Sciatic nerve (tissue), 2 donors: ENCODE data around the gene RPRD2. TPM values are rescaled to one million over a fixed set of nuclear protein-coding genes. Genes with fewer than 3 reads are reported as not detected.

ENCODE experiments used
- ATAC-seq: fragments of 200-7000 bp; cut with Tn5 transposase; one replicate; pipeline ENCODE4 v1.9.1; 2020; ENCODE audit warnings: mild to moderate bottlenecking, moderate library complexity
- DNase-seq: peaks from one replicate; pipeline ENCODE4 v3.0.0-alpha.2; 2020; ENCODE audit warnings: low spot score
- intact Hi-C: fragments of 100-400 bp; cut with DNase I; formaldehyde crosslinking; loops from one replicate; pipeline ENCODE4 v1.14.2; 2022
- total RNA-seq: library from RNA; stranded (reverse); fragmentation: NEBNext Ultra II Directional; extraction: Animal tissue kit (Norgen Biotek cat#: 25700); gene quantifications from one replicate; pipeline ENCODE4 v1.2.1, GENCODE V29; 2021
- donor health status: DM: no; HTN: no; CAD: no.
- donor health status: DM: no; HTN: no; CAD: no.

The RPRD2 gene
- total RNA-seq, 1 donor from 2014 or later: 42.8 TPM

DNA sequence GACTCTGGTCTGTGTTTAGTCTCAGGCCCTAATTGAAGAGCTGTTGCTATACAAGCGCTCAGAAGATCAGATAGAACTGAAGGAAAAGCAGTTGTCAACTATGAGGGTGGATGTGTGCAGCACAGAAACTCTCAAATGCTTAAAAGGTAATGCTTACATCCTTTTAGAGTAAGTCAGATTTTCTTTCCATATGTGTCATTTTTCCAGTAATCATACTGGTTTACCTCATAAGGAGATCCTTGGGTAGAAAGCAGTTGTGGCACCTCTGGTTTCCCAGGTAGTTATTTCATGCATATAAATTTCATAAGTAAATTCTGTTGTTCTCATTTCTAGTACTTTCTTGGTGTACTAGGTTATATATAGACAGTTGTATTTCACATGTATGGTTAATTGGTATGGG is 80.3 kb downstream of the RPRD2 start:
- DNase-seq: no peak
- intact Hi-C loops: no loop called here
- no peak for ATAC-seq

DNA sequence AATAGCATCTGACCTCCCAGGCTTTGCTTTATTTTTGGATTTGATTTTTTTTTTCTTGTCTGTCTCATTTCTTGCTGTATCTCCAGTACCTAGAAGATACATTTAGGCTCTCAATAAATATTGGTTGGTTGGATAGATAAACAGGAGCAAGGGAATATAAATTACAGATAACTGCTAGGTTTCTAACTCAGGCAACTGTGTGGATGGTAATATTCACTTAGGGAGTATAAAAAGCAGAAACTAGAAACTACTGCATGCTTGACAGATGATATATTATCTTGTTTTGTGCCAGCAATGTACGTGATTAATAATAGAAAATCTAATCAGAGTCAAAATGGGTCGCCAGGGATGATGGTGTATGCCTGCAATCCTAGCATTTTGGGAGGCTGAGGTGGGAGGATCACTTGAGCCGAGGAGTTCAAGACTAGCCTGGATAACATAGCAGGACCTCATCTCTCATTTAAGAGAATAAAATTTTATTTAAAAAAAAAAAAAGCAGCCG is 92.2 kb downstream of the RPRD2 start:
- ATAC-seq: no peak
- intact Hi-C loops: no loop called here
- no peak for DNase-seq

DNA sequence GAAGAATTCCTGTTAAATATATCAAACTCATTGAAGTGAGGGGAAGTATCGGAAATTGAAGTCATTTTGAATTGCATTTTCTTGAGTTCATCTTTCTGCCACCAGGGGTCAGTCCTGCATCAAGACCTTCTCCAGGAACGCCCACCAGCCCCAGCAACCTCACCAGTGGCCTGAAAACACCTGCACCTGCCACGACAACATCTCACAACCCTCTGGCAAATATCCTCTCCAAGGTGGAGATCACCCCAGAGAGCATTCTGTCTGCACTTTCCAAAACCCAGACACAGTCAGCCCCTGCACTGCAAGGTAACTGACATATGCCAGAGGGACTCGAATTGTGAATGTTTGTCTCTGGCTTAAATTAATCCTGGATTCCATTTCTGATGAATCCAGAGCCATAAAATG is 100.5 kb downstream of the RPRD2 start:
- peak; percentile 61 for ATAC-seq
- no peak for DNase-seq
- intact Hi-C loops: no loop called here

DNA sequence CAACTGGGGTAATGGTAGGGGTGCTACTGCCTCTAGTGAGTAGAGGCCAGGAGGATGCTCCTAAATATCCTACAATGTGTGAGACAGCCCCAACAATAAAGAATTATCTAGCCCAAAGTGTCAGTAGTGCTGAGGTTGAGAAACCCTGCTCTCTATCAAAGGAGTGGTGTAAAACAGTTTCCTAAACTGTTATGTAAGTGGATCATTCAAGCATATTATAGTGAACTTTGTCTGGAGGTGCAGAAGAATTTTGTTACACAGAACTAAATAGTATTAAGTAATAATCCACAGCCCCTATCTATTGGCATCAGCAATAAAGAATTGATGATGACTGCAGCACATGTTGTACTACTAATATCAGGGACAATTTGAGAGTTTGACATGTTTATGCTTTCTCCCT is 103.0 kb downstream of the RPRD2 start:
- intact Hi-C loops: no loop called here
- ATAC-seq: no peak

DNA sequence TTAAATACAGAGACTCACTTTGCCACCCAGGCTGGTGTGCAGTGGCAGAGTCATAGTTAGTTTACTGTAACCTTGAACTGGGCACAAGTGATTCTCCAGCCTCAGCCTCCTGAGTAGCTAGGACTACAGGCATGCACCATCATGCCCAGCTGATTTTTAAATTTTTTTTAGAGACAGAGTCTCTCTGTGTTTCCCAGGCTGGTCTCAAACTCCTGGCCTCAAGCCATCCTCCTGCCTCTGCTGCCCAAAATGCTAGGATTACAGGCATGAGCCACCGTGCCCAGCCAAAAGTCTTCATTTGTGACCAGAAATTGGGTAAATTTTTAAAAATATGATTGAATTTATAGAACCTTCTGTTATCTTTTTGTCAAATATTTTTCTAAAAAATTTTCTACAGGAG is 105.3 kb downstream of the RPRD2 start:
- DNase-seq: no peak
- intact Hi-C loops: no loop called here
- ATAC-seq: no peak

More for the DNA sequence above, 103.0 kb downstream of the RPRD2 start:
- DNase-seq: no peak

DNA sequence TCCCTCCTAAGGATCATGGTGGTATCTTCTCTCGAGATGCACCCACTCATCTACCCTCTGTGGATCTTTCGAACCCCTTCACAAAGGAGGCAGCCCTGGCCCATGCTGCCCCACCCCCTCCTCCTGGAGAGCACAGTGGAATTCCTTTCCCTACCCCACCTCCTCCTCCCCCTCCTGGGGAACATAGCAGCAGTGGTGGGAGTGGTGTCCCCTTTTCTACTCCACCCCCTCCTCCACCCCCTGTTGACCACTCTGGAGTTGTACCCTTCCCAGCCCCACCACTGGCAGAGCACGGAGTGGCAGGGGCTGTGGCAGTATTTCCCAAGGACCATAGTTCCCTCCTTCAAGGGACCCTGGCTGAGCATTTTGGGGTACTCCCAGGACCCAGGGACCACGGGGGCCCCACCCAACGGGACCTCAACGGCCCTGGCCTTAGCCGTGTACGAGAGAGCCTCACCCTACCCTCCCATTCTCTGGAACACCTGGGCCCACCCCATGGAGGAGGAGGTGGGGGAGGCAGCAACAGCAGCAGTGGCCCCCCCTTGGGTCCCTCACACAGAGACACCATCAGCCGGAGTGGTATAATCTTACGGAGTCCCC is 108.8 kb downstream of the RPRD2 start:
- DNase-seq (no peak), ATAC-seq (no peak)
- intact Hi-C loops: no loop called here

DNA sequence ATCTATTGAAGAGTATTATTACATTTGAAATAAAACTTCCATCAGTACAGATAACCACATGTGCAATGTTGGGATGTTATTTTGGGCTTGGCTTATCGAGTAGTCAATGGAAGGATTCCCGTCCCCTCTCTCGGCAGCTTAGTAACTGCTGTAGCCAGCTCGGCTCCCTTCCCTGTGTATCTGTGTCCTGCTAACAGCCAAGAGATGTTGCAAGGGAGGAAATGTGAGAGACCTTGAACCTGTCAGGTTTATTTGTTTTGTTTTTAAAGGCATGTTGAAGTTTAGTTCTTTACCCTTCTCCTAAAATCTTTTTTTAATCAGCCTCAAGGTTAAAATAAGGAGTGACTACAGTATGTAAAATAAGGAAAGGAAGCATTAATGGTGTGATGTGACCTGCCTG is 109.7 kb downstream of the RPRD2 start:
- intact Hi-C loops: no loop called here
- ATAC-seq: peak; percentile 55
- DNase-seq: no peak

DNA sequence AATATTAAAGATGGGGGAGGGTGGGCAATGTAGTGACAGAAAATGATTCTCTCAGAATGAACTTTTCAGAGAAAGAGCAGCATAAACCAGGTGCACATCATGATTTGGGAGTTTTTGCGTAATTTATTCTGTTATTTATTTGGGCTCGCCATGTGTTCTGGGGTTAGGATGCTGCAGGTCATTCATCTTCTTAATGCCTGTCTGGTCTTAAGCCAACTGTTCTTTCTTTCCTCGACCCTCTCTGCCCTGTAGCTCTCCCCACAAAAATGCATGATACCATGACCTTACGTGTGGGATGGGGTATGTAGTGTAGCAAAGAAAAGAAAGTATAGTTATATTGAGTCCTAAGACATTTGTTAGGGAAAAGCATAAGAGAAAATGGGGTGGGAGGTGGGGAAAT is 110.9 kb downstream of the RPRD2 start:
- intact Hi-C loops: no loop called here
- ATAC-seq: no peak
- DNase-seq: no peak

DNA sequence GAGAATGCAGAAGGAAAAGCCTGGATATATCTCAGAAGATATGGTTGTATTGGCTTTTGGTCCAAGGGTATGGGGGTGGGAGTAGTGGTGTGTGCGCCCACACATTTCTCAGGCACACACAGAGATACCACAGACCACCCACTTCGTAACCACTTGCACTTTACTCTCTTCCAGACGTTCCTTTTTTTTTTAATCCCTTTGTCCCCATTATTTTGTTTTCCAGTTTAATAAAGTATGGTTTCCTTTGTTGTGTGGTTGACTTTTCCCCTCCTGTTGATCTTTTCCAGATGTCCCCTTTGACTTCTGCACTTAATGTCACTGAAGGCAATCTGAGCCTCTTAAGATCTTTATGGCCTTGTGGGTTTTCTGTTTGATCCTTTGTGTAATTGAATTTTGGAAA is 112.8 kb downstream of the RPRD2 start:
- intact Hi-C loops: no loop called here
- ATAC-seq (peak; percentile 78), DNase-seq (no peak)

DNA sequence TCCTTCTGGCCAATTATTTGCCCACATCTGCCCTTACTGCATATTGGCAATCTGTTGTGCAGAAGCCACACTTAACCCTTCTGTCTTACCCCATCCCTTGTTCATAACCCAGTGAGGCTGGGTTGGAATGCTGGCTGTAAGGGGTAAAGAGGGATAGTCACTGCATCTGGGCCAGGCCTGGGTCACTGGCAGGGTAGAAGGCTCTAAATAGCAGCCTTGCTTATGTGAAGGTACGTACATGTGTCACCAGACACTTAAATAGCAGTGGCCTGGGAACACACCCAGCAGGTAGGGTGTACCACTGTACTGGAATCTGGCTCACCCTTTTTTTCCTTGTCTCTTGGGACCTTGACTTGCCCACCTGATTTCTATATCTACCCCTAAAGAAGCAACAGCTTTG is 113.4 kb downstream of the RPRD2 start:
- intact Hi-C loops: no loop called here
- DNase-seq (no peak), ATAC-seq (peak; percentile 38)

DNA sequence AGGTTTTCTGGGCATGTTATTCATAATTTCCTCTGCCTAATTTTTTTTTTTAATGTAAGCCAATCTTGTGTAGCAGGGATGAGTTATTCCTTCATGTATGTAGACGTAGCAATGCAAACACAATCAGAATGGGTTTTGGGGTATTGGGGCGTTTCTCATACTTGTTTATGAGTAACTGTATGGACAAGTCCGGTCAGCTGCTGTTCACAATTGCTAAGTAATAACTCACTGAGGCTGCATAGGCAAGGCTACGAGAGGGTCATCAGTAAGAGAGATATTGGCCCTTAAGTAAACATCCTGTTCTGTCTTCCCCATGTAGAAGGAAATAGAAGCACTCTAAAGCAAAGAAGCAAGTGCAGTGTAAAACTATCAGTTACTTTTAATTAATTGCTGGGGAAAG is 113.8 kb downstream of the RPRD2 start:
- intact Hi-C loops: no loop called here
- ATAC-seq: no peak
- DNase-seq: no peak

DNA sequence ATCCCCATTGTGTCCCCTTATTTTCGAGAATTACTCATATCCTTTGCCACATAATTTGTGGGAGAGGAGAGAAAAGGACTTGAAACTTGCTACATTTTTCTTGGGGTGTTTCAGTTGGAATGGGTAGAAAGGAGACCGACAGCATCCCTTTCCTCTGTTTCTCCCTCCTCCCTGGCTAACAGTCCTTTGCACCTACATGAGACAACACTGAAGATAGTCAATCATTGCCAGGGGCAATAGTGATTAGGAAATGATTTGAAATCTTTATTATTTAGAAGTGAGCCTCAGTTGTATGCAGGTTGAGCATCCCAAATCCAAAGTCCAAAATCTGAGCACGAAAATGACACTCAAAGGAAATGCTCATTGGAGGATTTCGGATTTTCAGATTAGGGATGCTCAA is 115.4 kb downstream of the RPRD2 start:
- no peak for ATAC-seq
- no peak for DNase-seq
- intact Hi-C loops: no loop called here

DNA sequence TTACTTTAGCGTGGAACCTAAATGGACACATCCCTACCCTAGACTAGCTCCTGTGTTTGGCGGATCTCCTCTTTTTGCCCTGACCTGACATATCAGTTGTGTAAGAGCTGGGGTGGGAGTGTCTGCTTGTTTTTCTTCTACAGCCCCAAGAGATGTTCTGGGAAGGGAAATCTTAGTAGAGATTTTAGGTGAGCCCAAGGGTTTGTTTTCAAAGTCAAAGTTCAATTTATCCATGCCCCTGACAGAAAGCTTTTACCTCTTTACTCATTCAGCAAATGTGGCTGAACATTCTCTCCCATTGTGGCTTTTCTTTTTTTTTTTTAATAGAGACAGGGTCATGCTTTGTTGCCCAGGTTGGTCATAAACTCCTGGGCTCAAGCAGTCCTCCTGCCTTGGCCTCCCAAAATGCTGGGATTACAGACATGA is 116.0 kb downstream of the RPRD2 start:
- intact Hi-C loops: no loop called here
- ATAC-seq (peak; percentile 59), DNase-seq (no peak)

DNA sequence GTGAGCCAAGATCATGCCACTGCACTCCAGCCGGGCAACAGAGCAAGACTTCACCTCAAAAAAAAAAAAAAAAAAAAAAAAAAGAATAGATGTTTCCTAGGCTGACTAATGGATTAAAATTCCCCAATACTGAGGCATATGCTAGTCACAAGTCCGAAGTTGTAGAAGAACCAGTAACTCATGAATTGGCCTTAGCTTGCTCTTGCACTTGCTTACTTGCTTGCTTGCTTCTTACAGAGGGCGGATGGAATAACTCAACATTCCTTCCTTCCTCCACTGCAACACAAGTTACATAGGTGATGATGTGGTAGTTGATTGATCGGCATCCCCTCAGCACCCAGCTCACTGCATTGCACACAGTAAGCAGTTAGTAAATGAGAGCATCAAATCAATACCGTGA is 120.5 kb downstream of the RPRD2 start:
- no peak for ATAC-seq
- intact Hi-C loops: loop anchor here (2.0 kb wide), 1 partner anchor 46 kb away; no protein-coding TSS in a partner anchor
- no peak for DNase-seq

DNA sequence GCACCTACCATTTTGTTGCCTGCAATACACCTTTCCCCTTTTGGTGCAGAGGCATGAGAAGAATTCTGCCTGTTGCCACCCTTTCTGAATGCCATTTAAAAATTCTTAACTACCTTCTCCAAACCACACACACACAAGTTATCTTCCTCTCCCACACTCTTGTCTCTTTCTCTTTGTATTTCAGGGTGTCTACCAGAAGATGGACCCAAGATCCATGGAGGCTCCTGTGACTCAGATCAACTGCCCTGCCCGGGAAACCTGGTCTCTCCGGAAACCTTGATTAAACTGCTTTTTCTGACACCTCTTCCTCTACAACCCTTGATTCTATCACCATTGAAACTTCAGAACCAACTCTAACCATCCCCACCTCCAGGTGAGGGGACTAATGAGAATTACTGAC is 120.9 kb downstream of the RPRD2 start:
- ATAC-seq (no peak), DNase-seq (peak; percentile 9)
- intact Hi-C loops: loop anchor here (2.0 kb wide), 1 partner anchor 46 kb away; no protein-coding TSS in a partner anchor

DNA sequence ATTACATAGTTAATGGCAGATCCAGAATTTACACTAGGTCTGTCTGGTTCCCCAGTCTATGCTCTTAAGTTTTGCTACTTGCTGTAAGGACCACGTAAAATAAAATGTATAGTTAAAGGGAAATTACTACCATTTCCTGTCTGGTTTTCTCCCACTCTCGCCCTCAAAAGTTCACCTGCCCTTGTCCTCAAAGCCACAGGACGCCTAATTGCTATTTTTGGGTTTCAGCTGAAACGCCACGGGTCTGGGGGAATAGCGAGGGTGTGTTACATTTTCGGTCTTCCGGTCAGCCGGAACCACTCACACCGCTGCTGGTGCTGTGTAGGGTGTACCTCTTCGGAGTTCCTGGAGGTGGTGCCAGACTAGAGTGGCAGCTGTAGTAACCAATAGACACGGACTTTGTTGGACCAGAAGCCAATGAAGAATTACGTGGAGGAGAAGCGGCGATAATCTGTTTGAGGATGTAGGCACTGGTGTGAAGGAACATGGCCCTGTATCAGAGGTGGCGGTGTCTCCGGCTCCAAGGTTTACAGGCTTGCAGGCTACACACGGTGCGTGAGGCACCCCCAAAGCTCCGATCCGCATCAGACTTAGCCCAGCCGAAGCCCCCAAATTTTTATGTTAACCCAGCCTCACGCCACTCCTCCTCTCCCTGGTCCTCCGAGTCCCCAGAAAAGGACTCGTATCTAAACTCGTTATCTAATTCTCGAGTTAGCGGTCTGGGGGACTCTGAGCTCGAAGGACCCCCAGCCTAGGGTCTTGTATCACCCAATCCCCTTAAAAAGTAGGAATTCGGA is 123.2 kb downstream of the RPRD2 start, which contains the start of gene TARS2:
TSS of gene TARS2 (plus strand) at position 454 of the 797 bp plus-strand sequence. CDS start at position 486, 32 bp downstream.
- peak; percentile 96 for DNase-seq
- intact Hi-C loops: no loop called here
- ATAC-seq: peak; percentile 100

DNA sequence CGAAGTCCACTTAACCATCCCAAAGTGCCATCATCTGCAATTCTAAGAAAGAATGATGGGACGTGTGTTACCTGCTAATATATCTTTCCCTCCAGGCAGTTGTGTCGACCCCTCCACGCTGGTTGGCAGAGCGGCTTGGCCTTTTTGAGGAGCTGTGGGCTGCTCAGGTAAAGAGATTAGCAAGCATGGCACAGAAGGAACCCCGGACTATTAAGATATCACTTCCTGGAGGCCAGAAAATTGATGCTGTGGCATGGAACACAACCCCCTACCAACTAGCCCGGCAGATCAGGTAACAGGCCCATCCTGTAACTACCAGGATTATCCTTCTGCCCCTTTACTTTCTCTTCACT is 123.8 kb downstream of the RPRD2 start:
- intact Hi-C loops: no loop called here
- DNase-seq: peak; percentile 41
- no peak for ATAC-seq

DNA sequence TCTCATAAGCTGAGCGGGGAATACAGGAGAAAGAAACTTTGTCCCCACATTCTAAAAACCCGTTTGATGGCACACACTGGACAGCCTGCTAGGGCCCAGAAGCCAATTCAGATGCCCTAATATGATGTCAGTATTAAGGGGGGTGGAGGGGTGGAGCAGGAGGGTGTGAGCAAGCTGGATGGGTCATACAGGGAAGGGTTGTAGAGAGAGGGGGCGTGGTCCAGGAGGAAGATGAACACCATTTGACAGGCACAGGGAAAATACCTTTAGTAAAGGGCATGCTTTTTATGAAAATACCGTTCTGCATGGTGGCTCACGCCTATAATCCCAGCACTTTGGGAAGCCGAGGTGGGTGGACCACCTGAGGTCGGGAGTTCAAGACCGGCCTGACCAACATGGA is 129.2 kb downstream of the RPRD2 start:
- no peak for ATAC-seq
- no peak for DNase-seq
- intact Hi-C loops: no loop called here

DNA sequence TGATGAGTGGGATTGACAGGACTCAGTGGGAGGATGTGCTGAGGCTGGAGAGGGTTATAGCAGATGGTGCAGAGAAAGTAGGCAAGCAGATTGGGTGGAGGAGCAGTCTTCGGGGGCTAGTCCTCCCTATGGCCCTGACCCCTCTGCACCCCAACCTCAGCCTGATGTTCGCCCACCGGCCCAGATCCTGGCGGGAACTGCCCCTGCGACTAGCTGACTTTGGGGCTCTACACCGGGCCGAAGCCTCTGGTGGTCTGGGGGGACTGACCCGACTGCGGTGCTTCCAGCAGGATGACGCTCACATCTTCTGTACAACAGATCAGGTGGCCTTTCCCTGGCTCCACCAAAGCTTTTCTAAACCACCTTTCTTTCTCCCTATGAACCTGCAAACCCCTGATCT is 134.4 kb downstream of the RPRD2 start:
- DNase-seq (no peak), ATAC-seq (no peak)
- intact Hi-C loops: no loop called here

DNA sequence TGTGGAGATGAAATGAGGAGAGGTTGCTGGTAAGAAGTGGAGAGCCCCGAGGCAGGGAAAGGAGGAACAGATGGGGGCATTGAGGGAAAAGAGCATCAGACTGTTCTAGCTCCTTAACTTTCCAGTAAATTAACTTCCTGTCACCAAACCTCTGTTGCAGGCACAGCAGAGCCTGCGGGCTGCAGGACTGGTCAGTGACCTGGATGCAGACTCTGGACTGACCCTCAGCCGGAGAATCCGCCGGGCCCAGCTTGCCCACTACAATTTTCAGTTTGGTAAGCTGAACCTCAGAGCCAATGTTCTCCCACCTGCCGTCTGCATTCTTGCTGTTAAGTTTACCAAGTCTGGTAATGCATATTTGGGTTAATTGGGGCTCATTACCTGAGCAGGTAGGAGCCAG is 141.5 kb downstream of the RPRD2 start:
- intact Hi-C loops: no loop called here
- ATAC-seq (no peak), DNase-seq (no peak)
